IMR-90 (cell line): ENCODE data around the gene ADAMTSL1. TPM values are rescaled to one million over a fixed set of nuclear protein-coding genes. Genes with fewer than 3 reads are reported as not detected.

ENCODE experiments used
- ATAC-seq: fragments of 200-7000 bp; cut with Tn5 transposase; 2 replicates; pipeline ENCODE4 v1.9.1; 2020; ENCODE audit warnings: low read depth, mild to moderate bottlenecking, moderate library complexity
- BruUV-seq: library from RNA; stranded (reverse); fragments of 400-500 nt; replicated peaks from 2 replicates; lab custom pipeline; 2021; lab: Mats Ljungman, UMichigan
- CTCF ChIA-PET: fragments of 300-600 bp; formaldehyde crosslinking; extraction: SDS; loops from one replicate; lab custom pipeline; 2021; ENCODE audit warnings: antibody characterized with exemption; lab: Yijun Ruan, JAX
- POLR2A ChIA-PET: fragments of 300-600 bp; sonication (Branson Sonifier 250); formaldehyde crosslinking; loops from one replicate; lab custom pipeline; 2022; ENCODE audit warnings: antibody characterized with exemption; ENCODE audit not compliant: unreplicated experiment; lab: Charles Lee
- DNase-seq: peaks from one replicate; pipeline ENCODE4 v3.0.0; 2013
- H2AFZ ChIP-seq: replicated peaks from 2 replicates; pipeline ENCODE3; 2013; ENCODE audit warnings: low read length, mild to moderate bottlenecking; ENCODE audit not compliant: poor library complexity
- H2AK5ac ChIP-seq: 2 replicates; pipeline ENCODE4 v1.6.1; 2013; ENCODE audit warnings: low read depth, low read length, inconsistent platforms
- H2AK9ac ChIP-seq: replicated peaks from 2 replicates; pipeline ENCODE3; 2013; ENCODE audit warnings: mild to moderate bottlenecking, low read depth, low read length, moderate library complexity; ENCODE audit not compliant: poor library complexity
- H2BK120ac ChIP-seq: 2 replicates; pipeline ENCODE4 v1.6.1; 2013; ENCODE audit warnings: low read depth, low read length, inconsistent platforms
- H2BK15ac ChIP-seq: 3 replicates; pipeline ENCODE4 v1.6.1; 2013; ENCODE audit warnings: low read depth, low read length, inconsistent platforms
- H2BK20ac ChIP-seq: 2 replicates; pipeline ENCODE4 v1.6.1; 2013; ENCODE audit warnings: low read depth, mild to moderate bottlenecking, inconsistent platforms, low read length, moderate library complexity
- H2BK5ac ChIP-seq: 2 replicates; pipeline ENCODE4 v1.6.1; 2013; ENCODE audit warnings: mild to moderate bottlenecking, low read depth, low read length, inconsistent platforms; ENCODE audit not compliant: poor library complexity, severe bottlenecking
- H3K14ac ChIP-seq: replicated peaks from 2 replicates; pipeline ENCODE4 v1.6.1; 2013; ENCODE audit warnings: low read depth, low read length, inconsistent platforms
- H3K18ac ChIP-seq: 2 replicates; pipeline ENCODE4 v1.6.1; 2013; ENCODE audit warnings: low read depth, low read length, control low read depth
- H3K23ac ChIP-seq: 2 replicates; pipeline ENCODE4 v1.6.1; 2013; ENCODE audit warnings: low read depth, low read length, inconsistent platforms
- H3K27ac ChIP-seq: 2 replicates; pipeline ENCODE4 v1.5.1; 2013; ENCODE audit warnings: mild to moderate bottlenecking, control low read depth, low read length; ENCODE audit not compliant: insufficient read depth
- H3K27me3 ChIP-seq: 2 replicates; pipeline ENCODE4 v1.6.1; 2013; ENCODE audit warnings: low read length; ENCODE audit not compliant: control insufficient read depth, insufficient read depth
- H3K36me3 ChIP-seq: 2 replicates; pipeline ENCODE4 v1.6.1; 2013; ENCODE audit warnings: low read length, mixed read lengths; ENCODE audit not compliant: control insufficient read depth, insufficient read depth
- H3K4ac ChIP-seq: 2 replicates; pipeline ENCODE4 v1.6.1; 2013; ENCODE audit warnings: low read depth, low read length, inconsistent platforms
- H3K4me1 ChIP-seq: 2 replicates; pipeline ENCODE4 v1.6.1; 2013; ENCODE audit warnings: low read length, mixed read lengths; ENCODE audit not compliant: control insufficient read depth, insufficient read depth
- H3K4me2 ChIP-seq: 2 replicates; pipeline ENCODE4 v1.6.1; 2013; ENCODE audit warnings: low read depth, mild to moderate bottlenecking, control low read depth, low read length, moderate library complexity
- H3K4me3 ChIP-seq: 2 replicates; pipeline ENCODE4 v1.5.1; 2013; ENCODE audit warnings: low read depth, mild to moderate bottlenecking, control low read depth, low read length, moderate library complexity; ENCODE audit not compliant: insufficient read depth
- H3K56ac ChIP-seq: 2 replicates; pipeline ENCODE4 v1.6.1; 2013; ENCODE audit warnings: low read length, inconsistent platforms; ENCODE audit not compliant: insufficient read depth; ENCODE audit errors: extremely low read depth
- H3K79me1 ChIP-seq, 2 experiments: 2 replicates each; pipeline ENCODE4 v1.6.1; 2013; ENCODE audit warnings: low read length in 2 of 2, inconsistent platforms in 1 of 2, low read depth in 1 of 2
- H3K9ac ChIP-seq: 2 replicates; pipeline ENCODE4 v1.6.1; 2013; ENCODE audit warnings: low read depth, low read length, control low read depth
- H3K9me1 ChIP-seq: 2 replicates; pipeline ENCODE4 v1.6.1; 2013; ENCODE audit warnings: low read length, inconsistent platforms; ENCODE audit not compliant: insufficient read depth
- H3K9me3 ChIP-seq: 2 replicates; pipeline ENCODE4 v1.6.1; 2013; ENCODE audit warnings: low read length; ENCODE audit not compliant: control insufficient read depth, insufficient read depth
- H4K20me1 ChIP-seq: 2 replicates; pipeline ENCODE4 v1.6.1; 2013; ENCODE audit warnings: low read length, inconsistent platforms; ENCODE audit not compliant: insufficient read depth
- H4K5ac ChIP-seq: 2 replicates; pipeline ENCODE4 v1.6.1; 2013; ENCODE audit warnings: mild to moderate bottlenecking, low read depth, low read length, control low read depth
- H4K8ac ChIP-seq, 2 experiments: 2 replicates each; pipeline ENCODE4 v1.6.1; 2013; ENCODE audit warnings: low read depth in 2 of 2, low read length in 2 of 2, control low read depth in 1 of 2, inconsistent platforms in 1 of 2
- H4K91ac ChIP-seq: 2 replicates; pipeline ENCODE4 v1.6.1; 2013; ENCODE audit warnings: low read depth, low read length, inconsistent platforms; ENCODE audit not compliant: insufficient read depth
- BHLHE40 ChIP-seq: fragments of 150-350 bp; IDR thresholded peaks from 2 replicates; pipeline ENCODE4 v1.6.1; 2016; ENCODE audit warnings: mild to moderate bottlenecking, low read depth, low read length
- CHD1 ChIP-seq: IDR thresholded peaks from 2 replicates; pipeline ENCODE4 v1.6.1; 2012; ENCODE audit warnings: low read depth, low read length, improper control_type of control experiment
- FOS ChIP-seq: fragments of 150-350 bp; IDR thresholded peaks from 2 replicates; pipeline ENCODE4 v1.6.1; 2016; ENCODE audit warnings: low read depth, low read length
- MAFK ChIP-seq: IDR thresholded peaks from 2 replicates; pipeline ENCODE4 v1.6.1; 2012; ENCODE audit warnings: low read depth, low read length, improper control_type of control experiment
- POLR2A ChIP-seq: IDR thresholded peaks from 2 replicates; pipeline ENCODE4 v1.6.1; 2012; ENCODE audit warnings: mild to moderate bottlenecking, low read depth, low read length
- RFX5 ChIP-seq: IDR thresholded peaks from 2 replicates; pipeline ENCODE4 v1.8.0; 2012; ENCODE audit warnings: low read depth, mild to moderate bottlenecking, low read length, moderate library complexity
- SMC3 ChIP-seq: fragments of 150-350 bp; IDR thresholded peaks from 2 replicates; pipeline ENCODE4 v1.6.1; 2016; ENCODE audit warnings: low read depth, mild to moderate bottlenecking, antibody characterized with exemption, low read length, moderate library complexity
- WGBS, 2 experiments: methylation state at CpG; one replicate each; pipeline versions ENCODE4 v1.1.5 to v1.1.7; 2013; ENCODE audit warnings: missing lambda C conversion rate in 2 of 2; ENCODE audit not compliant: insufficient read length in 1 of 2; ENCODE audit errors: extremely low coverage in 2 of 2; 5-methylcytosine and 5-hydroxymethylcytosine counted together
- dilution Hi-C: fragments of 300-500 bp; cut with HindIII; formaldehyde crosslinking; loops from one replicate; pipeline ENCODE4 v1.14.3; 2018; ENCODE audit warnings: low sequenced_read_pairs; ENCODE audit not compliant: unreplicated experiment
- in situ Hi-C: fragments of 300-500 bp; cut with MboI; formaldehyde crosslinking; loops from 3 replicates; pipeline ENCODE4 v1.14.3; 2019; ENCODE audit warnings: low sequenced_read_pairs, inconsistent platforms, mixed read lengths
- intact Hi-C: fragments of 100-400 bp; cut with micrococcal nuclease; formaldehyde crosslinking; loops from 2 replicates; pipeline ENCODE4 v1.10.0; 2022
- polyA plus RNA-seq, 3 experiments: library from polyadenylated mRNA; depleted of rRNA; stranded (reverse); fragments of >200 nt; gene quantifications; 2 replicates each; pipeline ENCODE4 v1.2.3, GENCODE V29; 2012; ENCODE audit warnings: low replicate concordance in 1 of 3
- total RNA-seq: library from RNA; depleted of rRNA; stranded (reverse); fragments of >200 nt; gene quantifications from 2 replicates; pipeline ENCODE4 v1.2.3, GENCODE V29; 2012
- TF ChIP-seq, protein P1 (sequence below): fragments of 150-350 bp; IDR thresholded peaks from 2 replicates; pipeline ENCODE4 v1.6.1; 2017; ENCODE audit warnings: mild to moderate bottlenecking, antibody characterized with exemption, low read length, low read depth

Gene ADAMTSL1
- total and polyA plus RNA-seq, 2 of the 4 experiments (the other 2 are of a cell fraction), result 38.2 to 62.2 TPM

DNA sequence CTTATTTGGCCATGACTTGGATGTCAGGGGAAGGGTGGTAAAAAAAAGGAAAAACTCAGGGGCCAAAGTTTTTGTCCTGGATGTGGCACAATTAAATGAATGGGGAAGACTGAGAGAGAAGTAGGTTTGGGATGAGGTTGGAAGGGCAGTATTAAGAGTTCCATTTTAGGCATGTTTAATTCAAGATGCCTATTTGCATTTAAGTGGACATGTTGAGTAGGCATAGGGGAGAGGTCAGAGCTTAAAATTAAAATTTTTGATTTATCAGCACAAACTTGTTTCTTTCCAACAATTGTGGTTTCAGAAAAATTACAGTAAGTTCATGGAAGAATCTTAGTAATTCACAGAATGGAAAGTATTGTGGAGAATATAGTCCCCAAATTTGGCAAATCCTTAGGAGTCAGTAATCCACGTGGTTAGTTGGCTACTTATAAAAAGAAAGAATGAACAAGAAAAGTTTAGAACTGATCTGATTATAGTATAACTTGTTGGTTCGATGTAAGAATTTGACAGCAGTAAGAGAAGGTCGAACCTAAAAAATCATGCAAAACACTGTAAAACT lies 293.1 kb downstream of the ADAMTSL1 start:
- in situ Hi-C loops, result no loop called here
- H4K8ac ChIP-seq, result no peak overlapping the region
- no peaks in the 10 kb centered on the region for H3K27me3 ChIP-seq
- no peak overlapping the region for H2AK9ac ChIP-seq
- no TSS peak for BruUV-seq
- ChIA-PET POLR2A (no interaction called here), CTCF (interaction anchor here (1.1 kb wide), 1 partner anchor 61 kb away, joined by 3 read pairs; no protein-coding TSS in a partner anchor)
- intact Hi-C loops, result no loop called here
- H3K27ac ChIP-seq, result no peak overlapping the region
- H3K23ac ChIP-seq, result no peak overlapping the region
- H3K56ac ChIP-seq, result no peak overlapping the region
- no peaks in the 10 kb centered on the region for H3K36me3 ChIP-seq
- dilution Hi-C loops, result no loop called here
- no peak overlapping the region for H3K4me3 ChIP-seq
- no peak for TF ChIP-seq POLR2A
- TF ChIP-seq FOS, result no peak
- no peak for TF ChIP-seq RFX5
- no peak for TF ChIP-seq SMC3
- TF ChIP-seq, protein P1, sequence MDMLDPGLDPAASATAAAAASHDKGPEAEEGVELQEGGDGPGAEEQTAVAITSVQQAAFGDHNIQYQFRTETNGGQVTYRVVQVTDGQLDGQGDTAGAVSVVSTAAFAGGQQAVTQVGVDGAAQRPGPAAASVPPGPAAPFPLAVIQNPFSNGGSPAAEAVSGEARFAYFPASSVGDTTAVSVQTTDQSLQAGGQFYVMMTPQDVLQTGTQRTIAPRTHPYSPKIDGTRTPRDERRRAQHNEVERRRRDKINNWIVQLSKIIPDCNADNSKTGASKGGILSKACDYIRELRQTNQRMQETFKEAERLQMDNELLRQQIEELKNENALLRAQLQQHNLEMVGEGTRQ, result no peak
- TF ChIP-seq CHD1, result no peak
- no peak for TF ChIP-seq MAFK
- TF ChIP-seq BHLHE40, result no peak
- no peak overlapping the region for H2BK15ac ChIP-seq
- no peak overlapping the region for H3K4ac ChIP-seq
- no peak overlapping the region for H4K91ac ChIP-seq
- H3K9me1 ChIP-seq, result no peaks in the 10 kb centered on the region
- H3K4me2 ChIP-seq, result no peak overlapping the region
- H2BK20ac ChIP-seq, result no peak overlapping the region
- no peak overlapping the region for H2AK5ac ChIP-seq
- WGBS, 2 experiments, result no CpG with 5 or more reads among the region's 3 CpGs
- DNase-seq, result no peak
- H4K20me1 ChIP-seq, result no peaks in the 10 kb centered on the region
- no peaks in the 10 kb centered on the region for H3K9me3 ChIP-seq
- H3K14ac ChIP-seq, result no peak overlapping the region
- no peak overlapping the region for H2BK120ac ChIP-seq
- H3K79me1 ChIP-seq, result no peaks in the 10 kb centered on the region
- no peak overlapping the region for H2BK5ac ChIP-seq
- no peak for ATAC-seq
- H3K18ac ChIP-seq, result no peak overlapping the region
- H3K9ac ChIP-seq, result no peak overlapping the region
- H2AFZ ChIP-seq, result no peak overlapping the region
- no peak overlapping the region for H4K5ac ChIP-seq
- no peaks in the 10 kb centered on the region for H3K4me1 ChIP-seq
